ENCODE measurements around the gene TUBGCP5.

Gene TUBGCP5

DNA sequence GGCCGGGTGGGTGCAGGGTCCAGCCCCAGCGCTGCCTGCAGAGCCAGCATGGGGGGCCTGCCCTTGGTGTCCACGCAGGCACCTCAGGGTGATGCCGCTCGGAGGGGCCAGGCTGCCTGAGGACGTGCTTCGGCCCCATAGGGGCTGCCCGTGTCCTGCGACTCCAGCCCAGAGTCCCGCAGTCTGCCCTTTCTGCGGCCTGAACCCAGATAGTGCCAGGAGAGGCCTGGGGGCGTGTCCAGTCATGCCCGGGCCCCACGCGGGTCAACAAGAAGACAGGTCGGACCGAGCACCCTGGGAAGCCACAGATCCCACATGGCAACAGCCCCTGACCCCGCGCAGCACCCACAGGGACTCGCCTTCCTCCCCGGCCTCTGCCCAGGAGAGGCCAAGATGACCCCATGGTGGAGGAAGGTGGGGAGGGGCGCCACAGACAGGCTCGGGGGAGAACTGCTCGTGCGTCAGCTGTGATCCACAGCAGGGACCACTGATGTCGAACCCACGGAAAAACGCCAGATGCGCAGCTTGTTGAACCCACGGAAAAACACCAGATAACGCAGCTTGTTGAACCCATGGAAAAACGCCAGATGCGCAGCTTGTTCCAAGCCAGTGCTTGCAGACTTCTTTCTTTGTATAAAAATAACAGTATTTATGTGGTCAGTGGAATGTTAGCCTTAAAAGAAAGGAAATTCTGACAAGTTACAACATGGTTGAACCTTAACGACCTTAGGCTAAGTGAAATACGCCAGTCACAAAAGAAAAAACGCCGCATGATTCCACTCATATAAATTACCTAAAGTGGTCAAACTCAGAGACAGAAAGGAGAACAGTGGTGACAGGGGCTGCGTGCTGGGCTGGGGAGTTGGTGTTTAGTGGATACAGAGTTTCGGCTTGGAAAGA, 87.7 kb downstream of the TUBGCP5 start:
- no peak for DNase-seq

DNA sequence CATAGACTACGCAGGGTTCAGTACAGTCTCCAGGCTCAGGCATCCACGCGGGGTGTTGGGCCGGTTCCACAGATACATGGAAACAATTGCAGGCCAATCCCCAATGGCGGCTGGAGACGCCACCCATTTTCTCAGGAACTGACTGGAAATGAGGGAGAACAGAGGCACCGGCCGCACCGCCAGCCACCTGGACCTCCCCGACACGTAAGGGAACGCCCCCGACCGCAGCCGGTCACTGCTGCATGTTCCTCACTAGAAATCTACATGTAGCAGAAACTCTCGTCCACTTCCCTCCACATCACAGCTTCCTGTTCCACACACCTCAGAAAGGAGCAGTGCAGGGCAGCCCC, 88.4 kb downstream of the TUBGCP5 start:
- no peak for DNase-seq

DNA sequence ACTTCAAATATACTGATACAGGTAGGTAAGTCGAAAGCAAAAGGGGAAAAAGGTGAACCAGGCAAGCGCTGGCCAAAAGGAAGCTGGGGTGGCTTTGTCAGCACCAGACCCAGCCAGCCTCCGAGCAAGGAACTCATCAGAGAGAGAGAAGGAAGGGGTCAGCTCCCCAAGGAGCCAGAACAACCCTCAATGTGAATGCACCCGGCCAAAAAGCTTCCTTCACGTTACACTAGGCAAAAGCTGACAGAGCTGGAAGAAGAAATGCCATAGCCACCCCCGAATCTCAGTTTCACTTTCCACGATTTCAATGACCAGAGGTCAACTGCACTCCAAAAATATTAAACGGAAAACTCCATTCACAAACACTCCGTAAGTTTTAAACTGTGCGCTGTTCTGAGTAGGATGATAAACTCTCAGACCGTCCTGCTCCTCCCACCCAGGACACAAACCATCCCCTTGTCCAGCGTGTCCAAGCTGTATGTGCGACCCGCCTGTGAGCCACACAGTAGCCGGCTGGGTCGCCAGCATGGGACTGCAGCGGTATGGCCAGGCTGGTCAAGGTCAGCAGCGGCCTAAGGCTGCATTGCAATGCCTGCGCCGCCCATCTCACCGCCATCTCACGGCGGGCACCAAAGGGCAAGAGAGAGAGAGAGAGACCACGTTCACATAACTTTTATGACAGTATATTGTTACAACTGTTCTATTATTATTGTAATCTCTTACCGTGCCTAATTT, 88.9 kb downstream of the TUBGCP5 start:
- peak in 1 of 3 donors; percentile 15 for DNase-seq

All from suppressor macrophage treated with lipopolysaccharide for 1 hour (primary cell).